ENCODE data around the gene FAM163B. TPM values are rescaled to one million over a fixed set of nuclear protein-coding genes. Genes with fewer than 3 reads are reported as not detected.

Gene FAM163B
- total and polyA plus RNA-seq, 9 of the 15 experiments (the other 6 are each of a cell fraction or from before 2014, with no cell fraction given) = not detected

DNA sequence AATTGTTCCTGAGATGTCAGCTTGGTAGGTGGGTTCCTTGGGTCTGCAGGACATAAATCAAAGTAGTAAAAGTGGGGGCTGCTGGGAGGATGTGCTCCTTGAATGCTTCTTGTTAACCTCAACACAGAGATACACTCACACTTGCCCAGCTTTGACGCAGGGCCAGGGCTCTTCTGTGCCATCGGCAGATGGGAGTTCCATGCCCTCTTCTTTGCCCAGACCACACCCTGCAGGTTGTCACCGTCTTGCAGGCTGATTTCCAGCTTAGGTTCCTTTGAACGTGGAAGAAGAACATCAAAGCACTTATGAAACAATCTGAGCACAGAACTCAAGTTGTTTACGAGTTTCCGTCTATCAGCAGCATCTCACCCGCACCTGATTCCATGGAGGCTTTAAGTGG lies 38.0 kb upstream of the FAM163B start (continued):
- TF ChIP-seq ZNF668 (CRISPR knock-in tag; IDR thresholded peaks at IDR 0.05) (no peak), ZFP1 (CRISPR knock-in tag; IDR thresholded peaks at IDR 0.05) (no peak), PHF8 (IDR thresholded peaks at IDR 0.05; ENCODE audit: borderline replicate concordance, low read length) (no peak), ZNF57 (CRISPR knock-in tag; IDR thresholded peaks at IDR 0.05) (no peak)
- TF ChIP-seq, protein P1, sequence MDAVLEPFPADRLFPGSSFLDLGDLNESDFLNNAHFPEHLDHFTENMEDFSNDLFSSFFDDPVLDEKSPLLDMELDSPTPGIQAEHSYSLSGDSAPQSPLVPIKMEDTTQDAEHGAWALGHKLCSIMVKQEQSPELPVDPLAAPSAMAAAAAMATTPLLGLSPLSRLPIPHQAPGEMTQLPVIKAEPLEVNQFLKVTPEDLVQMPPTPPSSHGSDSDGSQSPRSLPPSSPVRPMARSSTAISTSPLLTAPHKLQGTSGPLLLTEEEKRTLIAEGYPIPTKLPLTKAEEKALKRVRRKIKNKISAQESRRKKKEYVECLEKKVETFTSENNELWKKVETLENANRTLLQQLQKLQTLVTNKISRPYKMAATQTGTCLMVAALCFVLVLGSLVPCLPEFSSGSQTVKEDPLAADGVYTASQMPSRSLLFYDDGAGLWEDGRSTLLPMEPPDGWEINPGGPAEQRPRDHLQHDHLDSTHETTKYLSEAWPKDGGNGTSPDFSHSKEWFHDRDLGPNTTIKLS (IDR thresholded peaks at IDR 0.05; ENCODE audit: borderline replicate concordance, low read depth) = no peak

DNA sequence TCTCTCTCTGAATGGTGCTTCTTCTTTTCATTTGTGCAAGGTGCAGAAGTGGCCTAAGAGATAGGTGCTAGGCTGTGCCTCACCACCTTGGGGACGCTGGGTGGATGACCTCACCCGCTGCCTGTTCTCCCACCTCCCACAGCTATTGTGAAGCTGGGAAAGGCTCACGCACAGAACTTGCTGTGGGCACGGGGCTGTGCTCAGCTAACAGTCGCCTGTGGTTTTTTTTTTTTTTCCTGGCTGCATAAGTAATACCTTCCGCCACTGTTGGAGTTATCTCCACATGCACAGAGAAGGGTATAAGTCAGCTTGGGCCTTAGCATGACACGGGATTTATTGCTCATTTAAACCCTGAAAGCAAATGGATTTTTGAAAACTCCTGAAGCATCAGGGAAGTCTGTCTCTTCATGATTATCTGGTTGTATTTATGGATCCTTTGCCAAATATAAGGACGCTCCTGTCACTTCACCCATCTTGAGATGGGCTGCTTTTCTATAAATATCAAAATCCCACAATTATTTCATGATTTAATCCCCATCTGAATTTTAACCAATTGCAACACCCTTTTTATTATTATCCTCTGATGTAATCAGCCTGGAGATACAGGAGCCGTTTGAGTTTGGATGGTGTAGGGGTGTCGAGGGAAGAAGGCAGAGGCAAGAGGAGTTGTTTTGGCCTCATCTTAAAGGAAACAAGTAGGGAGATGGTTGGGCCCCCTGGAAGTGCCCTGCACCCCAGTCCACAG lies 36.0 kb upstream of the FAM163B start:
- in situ Hi-C loops (cut with MboI) = no loop called here
- Histone ChIP-seq H3K27me3 (ENCODE audit: control insufficient read depth in 2 of 2, insufficient read depth in 2 of 2, low read length in 2 of 2) (peaks cover 18 to 82% of the 10 kb centered on the region in 2 experiments; a peak in 4 of 5 replicates), H3K4me3 (no peak overlapping the region), H3K9me3 (replicated peaks; ENCODE audit: control insufficient read depth, insufficient read depth, low read depth, low read length) (no peaks in the 10 kb centered on the region), H3K79me2 (ENCODE audit: control insufficient read depth, insufficient read depth, low read length) (no peaks in the 10 kb centered on the region), H4K20me1 (replicated peaks; ENCODE audit: control insufficient read depth, insufficient read depth, low read length) (peaks cover 13% of the 10 kb centered on the region), H3K4me2 (ENCODE audit: insufficient read depth, low read length) (no peak overlapping the region), H3K27ac (ENCODE audit: extremely low read depth, low read depth, low read length) (no peak overlapping the region), H3K9me1 (ENCODE audit: control insufficient read depth, insufficient read depth, low read length) (peaks cover 3% of the 10 kb centered on the region), H3K9ac (ENCODE audit: insufficient read depth in 1 of 2, low read depth in 2 of 2, low read length in 2 of 2) (no peak overlapping the region), H2AFZ (ENCODE audit: low read depth, low read length) (no peak overlapping the region), H3K36me3 (ENCODE audit: control insufficient read depth, insufficient read depth, low read length) (no peaks in the 10 kb centered on the region), H3K4me1 (replicated peaks in 1 of 2; ENCODE audit: control insufficient read depth in 2 of 2, insufficient read depth in 2 of 2, low read length in 2 of 2) (no peaks in the 10 kb centered on the region)
- intact Hi-C loops (cut with micrococcal nuclease) = no loop called here
- ATAC-seq = no peak
- WGBS (ENCODE audit: insufficient coverage, low coverage, missing lambda C conversion rate) = under 1% methylated on average over 7 of the region's 10 CpGs
- TF ChIP-seq MBD1 (CRISPR knock-in tag; IDR thresholded peaks at IDR 0.05) (no peak), CSDE1 (IDR thresholded peaks at IDR 0.05) (no peak), GATAD2A (IDR thresholded peaks at IDR 0.05) (no peak), ZMIZ1 (IDR thresholded peaks at IDR 0.05; ENCODE audit: low read depth in 2 of 2, low read length in 2 of 2) (no peak)
- POLR2A ChIA-PET = interaction anchor here (0.6 to 1.4 kb wide), 3 partner anchors 8 to 195 kb away, joined by 3 read pairs; partner anchors contain the start of gene DBH
- CTCF ChIA-PET (ENCODE audit: low intra/inter-chr PET ratio) = no interaction called here
- BruUV-seq (replicated peaks) = no TSS peak
- no peak for DNase-seq (ENCODE audit: extremely low read depth in 1 of 4, low spot score in 3 of 4)
- FAIRE-seq = no peak

All from K562 (cell line).